Measurements from ENCODE around the gene HYOU1.

GRCh38 chr11:119034813-119035212, 22.2 kb downstream of the HYOU1 start:
- TF ChIP-seq POLR2AphosphoS5 (IDR thresholded peaks at IDR 0.05): no peak
- no peak for TF ChIP-seq CTCF (IDR thresholded peaks at IDR 0.05 in 8 of 11, conservative IDR thresholded peaks at IDR 0.05 in 3 of 11)
